MM.1S (cell line): ENCODE data around the gene KIAA1328.

Source experiments
- DNase-seq: peaks from one replicate; pipeline ENCODE4 v3.0.0-alpha.2; 2015
- H2AFZ ChIP-seq: fragments of 300-600 bp; sonication (generic); 2 replicates; pipeline ENCODE4 v1.6.0; 2016; ENCODE audit warnings: antibody characterized with exemption, low read length
- H3F3A ChIP-seq: fragments of 300-600 bp; sonication (generic); 2 replicates; pipeline ENCODE4 v1.6.1; 2016; ENCODE audit warnings: mild to moderate bottlenecking, antibody characterized with exemption, low read length, moderate library complexity, mixed read lengths; ENCODE audit not compliant: insufficient read depth
- H3K27ac ChIP-seq: fragments of 300-600 bp; sonication (generic); 2 replicates; pipeline ENCODE4 v1.5.1; 2016; ENCODE audit warnings: mild to moderate bottlenecking, low read length
- H3K27me3 ChIP-seq: fragments of 300-600 bp; sonication (generic); replicated peaks from 2 replicates; pipeline ENCODE4 v1.6.0; 2016; ENCODE audit warnings: low read length; ENCODE audit not compliant: insufficient read depth
- H3K36me3 ChIP-seq: fragments of 300-600 bp; sonication (generic); replicated peaks from 2 replicates; pipeline ENCODE4 v1.6.1; 2016; ENCODE audit warnings: mild to moderate bottlenecking, low read length, mixed read lengths; ENCODE audit not compliant: insufficient read depth
- H3K4me1 ChIP-seq: fragments of 300-600 bp; sonication (generic); 2 replicates; pipeline ENCODE4 v1.6.1; 2016; ENCODE audit warnings: low read length, mixed read lengths
- H3K4me2 ChIP-seq: fragments of 300-600 bp; sonication (generic); 2 replicates; pipeline ENCODE4 v1.6.0; 2016; ENCODE audit warnings: low read depth, low read length
- H3K4me3 ChIP-seq: fragments of 300-600 bp; sonication (generic); 2 replicates; pipeline ENCODE4 v1.5.1; 2016; ENCODE audit warnings: low read length, mixed read lengths
- H3K79me2 ChIP-seq: fragments of 300-600 bp; sonication (generic); 2 replicates; pipeline ENCODE4 v1.6.1; 2016; ENCODE audit warnings: mixed run types, low read length, mixed read lengths
- H3K9ac ChIP-seq: fragments of 300-600 bp; sonication (generic); 2 replicates; pipeline ENCODE4 v1.6.1; 2016; ENCODE audit warnings: low read length, mixed read lengths
- H3K9me2 ChIP-seq: fragments of 300-600 bp; sonication (generic); replicated peaks from 2 replicates; pipeline ENCODE4 v1.6.1; 2016; ENCODE audit warnings: mild to moderate bottlenecking, low read length, mixed read lengths; ENCODE audit not compliant: insufficient read depth
- H3K9me3 ChIP-seq: fragments of 300-600 bp; sonication (generic); replicated peaks from 2 replicates; pipeline ENCODE4 v1.6.1; 2016; ENCODE audit warnings: mild to moderate bottlenecking, low read length, mixed read lengths; ENCODE audit not compliant: insufficient read depth
- H4K20me1 ChIP-seq: fragments of 300-600 bp; sonication (generic); 2 replicates; pipeline ENCODE4 v1.6.1; 2016; ENCODE audit warnings: mild to moderate bottlenecking, low read length, moderate library complexity, mixed read lengths; ENCODE audit not compliant: insufficient read depth
- CTCF ChIP-seq: fragments of 300-600 bp; sonication (generic); IDR thresholded peaks from 2 replicates; pipeline ENCODE4 v1.5.1; 2016; ENCODE audit warnings: antibody characterized with exemption, low read length, mixed read lengths
- EZH2 ChIP-seq: fragments of 300-600 bp; sonication (generic); optimal IDR thresholded peaks from 2 replicates; pipeline ENCODE3; 2017; ENCODE audit warnings: low read depth, mild to moderate bottlenecking, antibody characterized with exemption, low read length, mixed read lengths
- EZH2phosphoT487 ChIP-seq: fragments of 300-600 bp; sonication (generic); IDR thresholded peaks from 2 replicates; pipeline ENCODE4 v1.6.1; 2018; ENCODE audit warnings: antibody characterized with exemption, low read length

Gene KIAA1328

GRCh38 chr18:36809590-36810381, 19.1 kb upstream of the KIAA1328 start:
- DNase-seq, result peak; percentile 78
- no peaks in the 10 kb centered on the region for H4K20me1 ChIP-seq
- H3K27me3 ChIP-seq, result no peaks in the 10 kb centered on the region
- no peaks in the 10 kb centered on the region for H3K4me1 ChIP-seq
- H3K79me2 ChIP-seq, result peaks cover 6% of the 10 kb centered on the region; the same call in 1 of the 2 replicates
- H3K4me2 ChIP-seq, result no peak overlapping the region
- H3K9ac ChIP-seq, result no peak overlapping the region
- no peaks in the 10 kb centered on the region for H3K9me2 ChIP-seq
- TF ChIP-seq EZH2phosphoT487 (no peak), CTCF (peak; percentile 78)
- no peaks in the 10 kb centered on the region for H3K9me3 ChIP-seq
- H3F3A ChIP-seq, result no peaks in the 10 kb centered on the region
- H3K27ac ChIP-seq, result no peak overlapping the region
- peaks cover 4% of the 10 kb centered on the region; the same call in 1 of the 2 replicates for H3K36me3 ChIP-seq
- no peak overlapping the region for H3K4me3 ChIP-seq
- no peak overlapping the region for H2AFZ ChIP-seq

DNA sequence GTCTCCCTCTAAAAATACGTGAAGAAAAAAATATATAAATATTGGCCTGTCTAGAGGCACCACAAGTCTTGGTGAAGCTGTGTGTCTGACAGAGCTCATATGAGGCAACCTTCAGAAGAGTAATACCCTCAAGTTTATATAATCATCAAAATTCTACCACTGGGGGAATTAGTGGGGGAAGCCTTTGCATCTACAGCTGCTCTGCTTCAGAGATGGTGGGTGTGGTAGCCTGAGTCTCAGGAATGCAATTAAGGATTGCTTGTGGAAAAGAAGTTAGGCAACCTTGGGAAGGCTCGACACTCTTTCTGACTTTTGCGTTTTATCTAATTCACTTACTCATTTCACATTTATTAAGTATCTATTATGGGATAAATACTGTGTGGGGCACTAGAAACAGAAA, 17.5 kb upstream of the KIAA1328 start:
- Histone ChIP-seq H3K9ac (no peak overlapping the region), H3K9me2 (no peaks in the 10 kb centered on the region), H4K20me1 (no peaks in the 10 kb centered on the region), H3K4me3 (no peak overlapping the region), H3K27me3 (no peaks in the 10 kb centered on the region), H2AFZ (no peak overlapping the region), H3K27ac (no peak overlapping the region), H3F3A (no peaks in the 10 kb centered on the region), H3K4me1 (no peaks in the 10 kb centered on the region), H3K4me2 (no peak overlapping the region), H3K9me3 (no peaks in the 10 kb centered on the region), H3K79me2 (peaks cover 6% of the 10 kb centered on the region; the same call in 1 of the 2 replicates), H3K36me3 (no peaks in the 10 kb centered on the region)
- no peak for DNase-seq
- TF ChIP-seq EZH2, result no peak
- no peak for TF ChIP-seq EZH2phosphoT487
- TF ChIP-seq CTCF, result no peak

GRCh38 chr18:36811955-36812354, 17.0 kb upstream of the KIAA1328 start:
- no peaks in the 10 kb centered on the region for H3K9me3 ChIP-seq
- no peak overlapping the region for H3K9ac ChIP-seq
- no peaks in the 10 kb centered on the region for H3K36me3 ChIP-seq
- H3K27ac ChIP-seq, result no peak overlapping the region
- H3K27me3 ChIP-seq, result no peaks in the 10 kb centered on the region
- H3K4me1 ChIP-seq, result no peaks in the 10 kb centered on the region
- H4K20me1 ChIP-seq, result no peaks in the 10 kb centered on the region
- no peak overlapping the region for H3K4me3 ChIP-seq
- no peak overlapping the region for H3K4me2 ChIP-seq
- TF ChIP-seq CTCF (no peak), EZH2phosphoT487 (no peak), EZH2 (no peak)
- no peak overlapping the region for H2AFZ ChIP-seq
- H3K9me2 ChIP-seq, result no peaks in the 10 kb centered on the region
- H3K79me2 ChIP-seq, result peaks cover 6% of the 10 kb centered on the region; the same call in 1 of the 2 replicates
- no peaks in the 10 kb centered on the region for H3F3A ChIP-seq
- DNase-seq, result no peak
